GM21825 (cell line): ENCODE measurements around the gene PLPP1.

Experiments
- ATAC-seq: cut with Tn5 transposase; IDR thresholded peaks from one replicate; pipeline ENCODE4 v1.9.1; 2021; ENCODE audit warnings: mild to moderate bottlenecking, moderate library complexity; ENCODE audit not compliant: unreplicated experiment

Gene PLPP1

DNA sequence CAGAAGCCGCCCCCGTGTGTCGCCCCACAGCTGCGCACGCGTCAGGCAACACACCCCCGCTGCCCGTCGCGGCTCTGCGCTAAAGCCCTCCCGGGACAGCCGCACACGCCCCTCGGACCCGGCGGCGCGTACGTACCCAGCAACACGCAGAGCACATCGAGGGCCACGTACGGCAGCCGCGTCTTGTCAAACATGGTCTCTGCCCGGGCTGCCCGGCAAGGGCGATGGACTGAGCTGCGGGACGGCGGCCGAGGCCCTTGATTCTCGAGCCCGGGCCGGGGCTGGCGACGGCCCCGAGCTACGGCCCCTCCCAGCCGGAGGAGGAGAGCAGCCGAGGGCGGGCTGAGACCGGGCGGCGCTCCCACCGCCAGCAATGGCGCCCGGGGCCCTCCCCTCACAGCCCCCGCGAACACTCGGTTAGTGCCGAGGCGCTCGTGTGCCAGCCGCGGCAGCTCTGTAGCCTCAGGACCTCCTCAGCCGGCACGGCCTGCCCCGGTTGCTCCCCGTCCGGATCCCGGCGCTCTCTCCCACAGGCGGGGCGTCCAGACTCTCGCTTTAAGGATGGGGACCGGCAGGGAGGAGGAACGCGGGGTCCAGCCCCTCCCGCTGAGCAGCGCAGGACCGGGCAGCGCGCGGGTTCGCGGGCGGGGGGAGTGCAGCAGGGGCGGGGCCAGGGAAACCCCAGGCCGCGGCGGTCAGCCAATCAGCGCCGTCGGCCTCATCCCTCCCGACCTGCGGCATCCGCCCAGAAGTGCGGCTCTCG is at the start of gene PLPP1:
PLPP1 (minus strand) TSS at position 529 of the 763 bp plus-strand sequence; CDS start at position 194, 335 bp downstream.
- peak; percentile 81 for ATAC-seq

DNA sequence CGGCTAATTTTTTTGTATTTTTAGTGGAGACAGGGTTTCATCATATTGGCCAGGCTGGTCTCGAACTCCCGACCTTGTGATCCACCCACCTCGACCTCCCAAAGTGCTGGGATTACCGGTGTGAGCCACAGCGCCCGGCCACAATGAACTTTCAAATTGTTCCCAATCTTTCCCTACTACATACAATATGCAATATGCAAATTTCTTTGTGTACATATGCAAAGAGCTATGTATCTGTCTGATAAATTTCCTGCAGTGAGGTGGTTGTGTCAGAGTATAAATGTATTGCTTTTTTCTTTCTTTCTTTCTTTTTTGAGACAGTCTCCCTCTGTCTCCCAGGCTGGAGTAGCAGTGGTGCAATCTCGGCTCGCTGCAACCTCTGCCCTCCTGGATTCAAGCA is 48.8 kb upstream of the PLPP1 start:
- ATAC-seq: no peak

DNA sequence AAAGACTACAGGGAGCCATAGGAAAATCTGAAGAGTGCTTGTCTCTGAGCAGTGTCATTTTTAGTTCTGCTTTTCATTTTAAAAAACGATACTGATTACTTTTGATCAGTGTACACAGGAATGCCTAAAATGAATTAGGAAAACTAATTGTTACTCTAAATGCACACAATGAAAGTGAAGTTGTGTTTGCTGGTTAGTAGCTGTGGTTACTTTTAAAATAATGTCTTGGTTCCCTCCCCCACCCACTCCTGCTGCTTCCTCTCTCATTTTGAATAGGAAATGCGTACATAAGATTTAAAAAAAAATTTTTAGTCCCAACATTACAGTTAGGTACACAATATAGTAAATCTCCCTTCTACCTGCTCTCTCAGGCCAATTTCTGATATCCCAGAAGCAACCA is 47.5 kb upstream of the PLPP1 start:
- ATAC-seq: no peak

DNA sequence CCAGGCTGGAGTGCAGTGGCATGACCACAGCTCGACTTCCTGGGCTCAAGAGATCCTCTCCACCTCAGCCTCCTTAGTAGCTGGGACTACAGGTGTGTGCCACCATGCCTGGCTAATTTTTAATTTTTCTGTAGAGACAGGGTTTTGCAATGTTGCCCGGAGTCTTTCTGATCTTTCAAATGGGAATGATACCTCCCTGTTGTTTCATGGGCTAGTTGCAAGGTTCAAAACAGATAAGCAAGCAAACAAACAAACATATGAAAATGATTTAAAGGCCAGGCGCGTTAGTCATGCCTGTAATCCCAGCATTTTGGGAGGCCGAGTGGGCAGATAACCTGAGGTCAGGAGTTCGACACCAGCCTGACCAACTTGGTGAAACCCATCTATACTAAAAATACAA is 45.3 kb upstream of the PLPP1 start:
- ATAC-seq: no peak

DNA sequence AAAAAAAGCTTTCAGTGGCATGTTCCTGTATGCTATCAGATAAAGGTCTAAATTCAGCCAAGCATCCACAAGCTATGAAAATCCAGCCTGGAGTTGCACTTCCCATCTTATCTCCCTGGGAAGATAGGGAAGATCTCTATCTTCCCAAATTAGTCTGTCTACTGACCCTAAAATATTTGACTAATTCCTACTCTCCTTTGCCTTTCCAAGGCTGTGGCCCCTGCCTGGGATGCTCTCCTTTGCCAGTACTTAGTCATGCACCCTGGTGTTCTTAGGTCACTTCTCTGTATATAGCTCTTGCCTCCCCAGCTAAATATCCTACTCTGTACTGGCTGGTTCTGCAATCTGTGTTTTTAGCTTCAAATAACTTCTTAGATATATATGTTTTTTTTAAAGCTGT is 44.0 kb upstream of the PLPP1 start:
- ATAC-seq: no peak

DNA sequence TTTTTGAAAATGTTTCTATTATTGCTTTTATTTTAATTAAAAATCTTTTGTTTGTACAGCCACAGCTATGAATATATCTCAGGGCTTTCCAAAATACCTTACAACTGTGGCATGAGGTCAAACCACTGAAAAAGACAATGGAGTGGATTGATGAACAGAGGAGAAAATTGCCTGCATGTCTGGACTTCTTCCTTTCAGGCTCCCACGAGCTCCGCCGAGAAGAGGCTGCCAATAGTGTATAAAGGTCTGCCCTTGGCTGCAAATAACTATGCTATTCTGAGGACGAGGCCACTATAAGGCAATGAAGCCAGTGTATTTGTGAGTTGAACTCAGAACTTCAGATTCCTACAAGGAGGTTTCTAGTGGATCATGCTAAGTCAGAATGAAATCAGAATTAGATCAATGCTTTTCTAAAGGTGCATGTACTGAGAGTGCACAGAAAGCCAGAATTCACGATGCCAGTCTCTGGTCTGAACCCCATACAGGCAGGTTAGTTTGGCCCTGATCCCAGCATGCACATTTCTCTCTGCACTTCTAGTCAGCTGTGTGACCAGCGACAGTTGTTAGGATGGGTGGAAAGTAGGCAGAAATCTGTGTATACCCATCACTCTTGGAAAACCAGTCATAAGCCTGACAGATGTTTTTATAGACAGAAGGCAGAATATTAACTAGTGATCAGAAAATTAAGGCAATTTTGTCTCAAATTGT is 42.7 kb upstream of the PLPP1 start:
- no peak for ATAC-seq

DNA sequence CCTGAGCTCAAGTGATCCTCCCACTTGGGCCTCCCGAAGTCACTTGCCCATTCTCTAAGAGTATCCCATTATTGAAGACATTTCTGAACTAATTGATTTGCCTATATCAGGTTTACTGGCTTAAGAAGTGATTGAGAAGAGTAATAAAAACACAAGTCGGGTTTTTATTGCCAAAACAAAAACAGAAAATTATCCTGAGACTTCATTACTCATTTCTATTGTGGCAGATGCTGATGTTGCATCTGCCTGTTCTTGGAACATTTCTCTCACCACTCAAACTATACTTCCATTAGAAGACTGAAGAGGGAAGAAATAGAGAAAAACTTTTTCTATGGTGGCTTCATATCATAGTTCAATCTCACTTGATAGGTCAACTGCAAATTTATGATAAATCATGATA is 41.9 kb upstream of the PLPP1 start:
- ATAC-seq: no peak

DNA sequence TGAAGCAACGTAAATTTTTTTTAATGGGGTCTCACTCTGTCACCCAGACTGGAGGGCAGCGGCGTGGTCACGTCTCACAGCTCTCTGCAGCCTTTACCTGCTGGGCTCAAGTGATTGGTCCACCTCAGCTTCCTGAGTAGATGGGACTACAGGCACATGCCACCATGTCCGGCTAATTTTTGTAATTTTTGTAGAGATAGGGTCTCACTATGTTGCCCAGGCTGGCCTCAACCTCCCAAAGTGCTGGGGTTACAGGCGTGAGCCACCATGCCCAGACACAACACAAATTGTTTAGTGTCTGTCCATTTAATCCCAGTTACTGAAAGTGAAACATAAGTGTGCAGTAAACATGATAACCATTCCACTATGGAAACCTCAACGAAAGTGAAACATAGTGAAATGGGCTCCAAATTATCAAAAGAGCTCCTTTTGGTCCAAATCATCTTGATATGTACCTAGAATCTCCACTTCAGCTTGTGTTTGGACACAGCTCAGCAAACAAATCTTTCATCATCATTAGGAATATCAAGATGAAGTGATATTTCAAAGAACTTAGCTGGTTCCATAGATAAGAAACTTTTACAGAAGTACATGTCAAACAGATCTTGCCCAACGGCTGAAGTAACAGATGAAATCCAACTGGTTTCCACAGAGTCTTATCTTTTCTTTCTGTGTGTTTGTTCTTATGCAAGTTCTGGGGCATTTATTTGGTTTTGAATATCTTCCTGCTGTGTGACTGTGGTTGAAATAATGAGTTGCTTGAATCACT is 41.2 kb upstream of the PLPP1 start:
- ATAC-seq: no peak

DNA sequence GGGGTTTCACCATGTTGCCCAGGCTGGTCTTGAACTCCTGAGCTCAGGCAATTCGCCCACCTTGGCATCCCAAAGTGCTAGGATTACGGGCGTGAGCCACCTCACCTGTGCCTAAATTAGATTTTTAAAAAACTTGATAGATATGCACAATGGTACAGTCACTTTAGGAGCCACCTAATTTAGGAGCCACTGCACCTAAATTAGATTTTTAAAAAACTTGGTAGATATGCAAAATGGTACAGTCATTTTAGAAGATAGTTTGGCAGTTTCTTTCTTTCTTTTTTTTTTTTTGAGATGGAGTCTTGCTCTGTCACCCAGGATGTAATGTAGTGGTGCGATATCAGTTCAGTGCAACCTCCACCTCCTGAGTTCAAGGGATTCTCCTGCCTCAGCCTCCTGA is 37.8 kb upstream of the PLPP1 start:
- ATAC-seq: no peak

DNA sequence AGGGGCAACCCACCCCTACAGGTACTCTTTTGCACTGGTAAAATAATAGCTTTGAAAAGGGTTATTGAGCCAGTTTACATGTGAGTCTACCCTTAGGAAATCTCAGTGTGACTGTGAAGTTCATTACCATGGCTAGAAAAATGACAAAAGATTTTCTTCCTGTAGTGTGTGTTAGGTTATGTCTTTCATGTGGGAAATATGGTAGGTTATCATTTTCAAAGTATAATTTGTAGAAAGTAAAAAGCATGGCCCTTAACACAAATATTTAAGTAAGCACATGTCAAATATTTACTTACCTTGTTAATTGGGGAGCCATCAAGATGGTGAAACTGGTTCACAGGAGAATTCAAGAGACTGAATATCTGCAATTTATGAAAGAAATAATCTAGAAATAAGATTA is 37.3 kb upstream of the PLPP1 start:
- no peak for ATAC-seq

DNA sequence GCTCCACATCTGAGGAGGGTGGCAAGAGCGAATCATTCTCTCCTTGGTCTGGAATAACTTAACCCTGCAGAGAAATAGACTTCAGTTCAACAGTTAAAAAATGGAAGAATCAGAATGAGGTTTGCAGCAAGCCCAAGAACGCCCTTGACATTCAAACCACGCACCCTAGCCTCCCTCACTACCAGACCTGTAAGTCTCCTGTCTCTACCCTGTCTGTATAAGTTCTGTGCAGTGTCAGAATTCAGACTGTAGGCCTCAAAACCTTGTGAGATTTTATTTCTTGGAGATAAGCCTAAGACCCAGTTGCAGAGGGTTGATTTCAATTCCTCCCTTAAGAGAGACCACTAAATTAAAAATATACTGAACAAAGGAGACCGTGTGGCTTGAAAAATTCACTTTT is 35.8 kb upstream of the PLPP1 start:
- no peak for ATAC-seq

DNA sequence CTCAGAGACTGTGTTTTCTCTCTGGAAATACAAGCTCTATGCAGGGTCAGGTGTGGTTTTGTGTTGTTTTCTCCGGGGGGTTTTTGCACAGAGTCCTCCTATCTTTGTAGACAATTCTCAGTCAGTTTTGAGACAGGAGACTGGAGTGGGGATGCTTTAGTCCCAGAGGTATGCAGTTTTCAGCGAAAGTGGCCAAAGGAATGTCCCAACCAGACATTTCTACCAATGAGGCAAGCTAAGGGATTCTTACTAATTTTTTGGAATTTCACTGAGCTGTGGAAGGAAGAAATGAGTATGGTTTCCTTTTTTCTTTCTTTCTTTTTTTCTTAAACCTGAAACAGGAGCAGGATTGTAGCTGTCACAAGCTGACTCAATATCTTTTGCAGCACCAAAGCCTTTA is 35.3 kb upstream of the PLPP1 start:
- no peak for ATAC-seq

DNA sequence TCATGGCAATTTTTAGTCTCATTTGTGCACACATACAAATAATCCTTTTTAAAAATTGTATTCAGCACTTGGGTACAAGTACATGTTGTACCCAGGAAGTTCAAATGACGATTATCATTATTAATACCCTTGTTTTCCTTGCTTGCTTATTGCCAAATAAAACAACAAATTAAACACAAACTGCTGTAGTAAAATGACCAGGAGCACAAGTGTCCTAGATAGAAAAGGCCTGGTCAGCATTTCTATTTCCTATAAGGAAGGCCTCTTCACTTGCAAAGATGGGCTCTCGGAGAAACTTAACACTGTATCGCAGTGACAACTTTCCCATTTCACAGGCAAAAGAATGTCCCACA is 34.7 kb upstream of the PLPP1 start:
- ATAC-seq: no peak

DNA sequence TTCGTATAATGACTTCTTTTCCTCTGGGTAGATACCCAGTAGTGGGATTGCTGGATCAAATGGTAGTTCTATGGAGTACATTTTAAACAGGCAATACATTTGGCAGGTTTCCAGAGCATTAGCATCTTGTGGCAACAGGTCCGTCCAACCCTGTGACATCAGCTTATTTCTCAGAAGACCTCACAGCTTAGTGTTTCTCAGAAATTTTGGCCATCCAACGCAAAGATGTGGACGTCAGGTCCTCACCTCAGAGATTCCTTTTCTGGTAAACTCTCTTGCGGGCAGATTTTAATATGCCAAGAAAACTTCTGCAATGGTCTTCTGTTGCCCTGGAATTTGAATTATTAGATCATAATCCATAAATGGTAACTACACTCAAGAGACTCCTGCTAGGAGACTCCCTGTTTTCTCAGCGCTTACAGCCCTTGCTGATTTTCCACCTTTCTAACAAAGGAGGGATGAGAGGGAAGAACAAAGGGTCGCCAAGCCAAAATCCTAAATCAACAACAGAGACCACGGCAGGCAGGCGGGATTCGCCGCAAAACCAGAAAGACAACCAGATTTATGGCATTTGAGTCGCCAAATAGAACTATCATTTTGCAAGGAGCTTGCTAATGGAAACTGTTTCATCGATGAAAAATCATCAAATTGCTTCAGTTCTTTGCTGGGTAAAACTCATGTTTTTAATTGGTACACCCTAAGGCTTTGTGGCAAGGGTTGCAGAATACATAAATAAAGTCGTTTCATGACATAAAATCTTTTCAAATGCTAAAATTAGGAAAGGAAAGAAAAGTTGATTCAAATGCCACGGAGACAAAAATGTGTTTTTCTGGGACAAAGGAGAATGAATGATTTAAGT is 34.1 kb upstream of the PLPP1 start:
- no peak for ATAC-seq

DNA sequence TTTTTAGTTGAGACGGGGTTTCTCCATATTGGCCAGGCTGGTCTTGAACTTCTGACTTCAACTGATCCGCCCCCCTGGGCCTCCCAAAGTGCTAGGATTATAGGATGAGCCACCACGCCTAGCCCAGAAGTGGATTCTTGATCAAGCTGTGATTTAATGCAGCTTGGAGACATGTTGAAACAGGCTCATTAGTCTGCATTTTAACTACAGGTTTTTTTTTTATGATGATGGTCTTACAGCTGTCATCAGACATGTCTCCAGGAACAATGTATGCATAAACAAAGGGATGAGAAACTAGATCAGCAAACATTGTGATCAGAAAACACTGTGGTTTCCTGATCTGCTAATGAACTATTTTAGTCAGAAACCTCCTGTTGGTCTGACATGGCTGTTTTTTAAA is 30.0 kb upstream of the PLPP1 start:
- ATAC-seq: no peak

DNA sequence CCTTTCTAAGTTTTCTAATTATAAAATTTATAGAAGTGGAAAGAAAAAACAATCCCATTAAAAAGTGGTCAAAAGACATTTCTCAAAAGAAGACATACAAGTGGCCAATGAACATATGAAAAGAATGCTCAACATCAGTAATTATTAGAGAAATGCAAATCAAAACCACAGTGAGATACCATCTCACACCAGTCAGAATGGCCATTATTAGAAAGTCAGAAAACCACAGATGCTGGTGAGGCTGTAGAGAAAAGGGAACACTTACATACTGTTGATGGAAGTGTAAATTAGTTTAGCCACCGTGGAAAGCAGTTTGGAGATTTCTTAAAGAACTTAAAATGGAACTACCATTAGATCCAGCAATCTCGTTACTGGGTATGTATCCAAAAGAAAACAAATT is 23.7 kb upstream of the PLPP1 start:
- ATAC-seq: no peak

DNA sequence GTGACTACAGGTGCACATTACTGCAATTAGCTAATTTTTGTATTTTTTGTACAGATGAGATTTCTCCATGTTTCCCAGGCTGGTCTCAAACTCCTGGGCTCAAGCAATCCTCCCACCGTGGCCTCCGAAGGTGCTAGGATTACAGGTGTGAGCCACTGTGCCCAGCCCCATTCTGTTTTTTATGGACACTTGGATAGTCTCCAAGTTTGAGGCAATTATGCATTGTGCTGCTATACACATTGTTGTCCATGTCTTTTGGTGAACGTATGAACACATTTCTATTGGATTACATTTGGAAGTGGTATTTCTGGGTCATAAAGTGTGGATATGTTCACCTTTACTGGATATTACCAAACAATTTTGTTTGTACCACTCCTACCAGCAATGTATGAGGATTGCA is 22.4 kb upstream of the PLPP1 start:
- ATAC-seq: no peak

DNA sequence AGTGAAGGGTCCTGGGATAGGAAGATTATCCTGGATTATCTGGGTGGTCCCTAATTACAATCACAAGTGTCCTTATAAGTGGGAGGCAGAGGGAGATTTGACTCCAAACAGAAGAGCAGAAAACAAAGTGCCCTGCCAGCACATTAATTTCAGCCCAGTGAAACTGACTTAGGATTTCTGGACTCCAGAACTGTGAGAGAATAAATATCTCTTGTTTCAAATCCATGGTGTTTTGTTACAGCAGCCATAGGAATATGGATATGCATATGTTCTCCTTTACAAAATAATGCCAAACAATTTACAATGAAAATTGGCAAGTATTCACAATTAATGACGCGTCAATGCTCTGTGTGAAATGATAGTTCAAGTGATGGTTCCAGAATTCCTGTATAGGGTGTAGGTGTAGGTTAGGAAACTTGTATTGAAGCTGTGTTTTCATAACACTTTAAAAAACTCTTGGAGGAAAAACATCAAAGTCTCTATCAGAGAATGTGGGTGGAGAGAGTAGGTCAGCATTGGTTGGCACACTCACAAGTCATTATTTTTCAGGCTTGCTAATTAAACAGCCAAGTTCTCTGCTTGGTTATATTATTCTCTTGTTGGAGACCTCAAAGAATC is 19.9 kb upstream of the PLPP1 start:
- ATAC-seq: no peak

DNA sequence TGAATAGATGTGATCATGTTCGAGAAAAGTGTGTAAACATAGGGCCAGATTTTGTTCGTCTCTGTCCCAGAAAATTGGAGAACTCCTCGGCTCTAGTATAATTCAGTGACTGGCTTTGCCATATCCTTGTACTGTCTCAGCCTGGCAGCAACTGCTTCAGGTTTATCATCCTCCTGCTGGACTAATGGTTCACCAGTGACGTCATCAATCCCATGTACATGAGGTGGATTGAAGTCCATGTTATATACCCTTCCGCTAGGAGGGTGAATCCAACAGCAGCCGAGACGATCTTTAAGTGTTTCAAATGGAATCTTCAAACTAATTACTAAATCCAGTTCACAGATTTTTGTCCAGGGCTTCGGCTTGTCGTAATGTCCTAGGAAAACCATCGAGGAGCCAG is 17.1 kb upstream of the PLPP1 start:
- no peak for ATAC-seq

DNA sequence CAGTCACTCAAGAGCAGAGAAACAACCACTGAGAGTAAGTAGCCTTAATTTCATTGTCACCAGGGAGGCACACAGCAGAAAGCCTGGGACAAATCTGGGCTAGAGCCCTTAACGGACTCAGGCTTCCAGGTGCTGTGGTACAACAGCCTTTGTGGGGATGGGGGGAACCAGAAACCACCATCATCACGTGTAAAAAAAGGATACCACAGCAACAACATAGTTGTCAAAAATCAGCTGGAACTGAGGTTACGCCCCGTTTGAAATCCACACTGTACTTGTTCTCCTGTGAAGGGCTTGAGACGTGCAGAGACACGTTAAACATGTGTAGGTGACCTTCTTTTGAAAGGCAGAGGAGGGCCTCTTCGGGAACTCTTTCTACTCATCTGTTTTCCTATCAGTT is 16.6 kb upstream of the PLPP1 start:
- ATAC-seq: no peak

DNA sequence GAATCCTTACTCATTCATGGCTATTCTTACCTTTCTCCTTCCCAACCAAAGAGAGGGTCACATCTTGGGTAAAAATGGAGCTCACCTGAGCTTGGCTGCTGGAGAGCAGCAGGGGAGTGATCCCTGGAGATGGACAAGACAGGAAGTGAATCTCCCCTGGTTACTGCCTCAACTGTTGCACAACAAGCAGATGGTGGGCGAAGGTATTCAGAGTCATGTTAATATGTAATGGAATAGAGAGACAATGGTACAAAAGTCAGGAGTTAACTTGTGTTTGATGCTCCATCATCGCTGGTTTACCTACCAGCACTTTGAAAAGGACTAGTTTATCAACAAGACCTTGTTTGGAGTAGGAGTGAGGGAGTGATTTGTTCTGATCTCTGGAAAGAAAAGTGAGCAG is 13.0 kb upstream of the PLPP1 start:
- ATAC-seq: no peak
